WTC11 (cell line): ENCODE data around the gene SESTD1. TPM values are rescaled to one million over a fixed set of nuclear protein-coding genes. Genes with fewer than 3 reads are reported as not detected.
"Not testable (repeated sequence)": the region's sequence is repeated elsewhere in the genome, so short reads cannot be mapped to it uniquely, and the experiment has no call there.

Experiments
- ATAC-seq: fragments of 200-7000 bp; cut with Tn5 transposase; 2 replicates; pipeline ENCODE4 v1.10.0; 2021; ENCODE audit warnings: mild to moderate bottlenecking, moderate library complexity
- CTCF ChIA-PET: fragments of 300-600 bp; sonication (Branson Sonifier 250); formaldehyde crosslinking; loops from one replicate; lab custom pipeline; 2021; ENCODE audit warnings: antibody characterized with exemption; lab: Charles Lee
- POLR2A ChIA-PET: fragments of 350-600 bp; sonication (Branson Sonifier 250); formaldehyde crosslinking; loops from one replicate; lab custom pipeline; 2021; ENCODE audit warnings: antibody characterized with exemption; lab: Charles Lee
- DNase-seq: peaks from one replicate; pipeline ENCODE4 v3.0.0; 2021; ENCODE audit warnings: low spot score
- H3K27ac Mint-ChIP-seq: 2 replicates; pipeline ENCODE4 v1.8.0; 2021; ENCODE audit warnings: mixed read lengths
- H3K27me3 Mint-ChIP-seq: 2 replicates; pipeline ENCODE4 v1.8.0; 2021; ENCODE audit warnings: low read depth, mild to moderate bottlenecking, moderate library complexity, mixed read lengths
- H3K36me3 Mint-ChIP-seq: 2 replicates; pipeline ENCODE4 v1.8.0; 2021; ENCODE audit warnings: mixed read lengths
- H3K4me1 Mint-ChIP-seq: 2 replicates; pipeline ENCODE4 v1.8.0; 2022; ENCODE audit warnings: mixed read lengths
- H3K4me3 Mint-ChIP-seq: 2 replicates; pipeline ENCODE4 v1.8.0; 2021; ENCODE audit warnings: mild to moderate bottlenecking, moderate library complexity, mixed read lengths
- H3K9me3 Mint-ChIP-seq: 2 replicates; pipeline ENCODE4 v1.8.0; 2021; ENCODE audit warnings: mixed read lengths
- ATF1 ChIP-seq: sonication (generic); formaldehyde crosslinking; IDR thresholded peaks from 2 replicates; pipeline ENCODE4 v1.8.1; 2023; ENCODE audit warnings: mild to moderate bottlenecking, moderate library complexity, missing genetic modification reagents
- CREM ChIP-seq: sonication (generic); formaldehyde crosslinking; IDR thresholded peaks from 2 replicates; pipeline ENCODE4 v1.8.1; 2022; ENCODE audit warnings: mild to moderate bottlenecking, missing genetic modification reagents, moderate library complexity
- ERG ChIP-seq: fragments of 250-450 bp; sonication (Bioruptor Pico); IDR thresholded peaks from 2 replicates; pipeline ENCODE4 v1.8.0; 2021; ENCODE audit warnings: mild to moderate bottlenecking
- ESRRA ChIP-seq: sonication (generic); formaldehyde crosslinking; IDR thresholded peaks from 2 replicates; pipeline ENCODE4 v1.8.1; 2022; ENCODE audit warnings: mild to moderate bottlenecking, missing genetic modification reagents, borderline replicate concordance
- FOXJ3 ChIP-seq: sonication (generic); formaldehyde crosslinking; IDR thresholded peaks from 2 replicates; pipeline ENCODE4 v1.9.0; 2021; ENCODE audit warnings: missing genetic modification reagents, mild to moderate bottlenecking, borderline replicate concordance
- FOXK1 ChIP-seq: sonication (generic); formaldehyde crosslinking; IDR thresholded peaks from 2 replicates; pipeline ENCODE4 v1.8.0; 2022; ENCODE audit warnings: mild to moderate bottlenecking, moderate library complexity, missing genetic modification reagents
- HMGA2 ChIP-seq: fragments of 250-450 bp; sonication (Bioruptor Pico); IDR thresholded peaks from 2 replicates; pipeline ENCODE4 v1.4.0; 2021; ENCODE audit warnings: mild to moderate bottlenecking, moderate library complexity
- JUN ChIP-seq: sonication (generic); formaldehyde crosslinking; IDR thresholded peaks from 2 replicates; pipeline ENCODE4 v1.8.0; 2023; ENCODE audit warnings: mild to moderate bottlenecking, missing genetic modification reagents
- KAT7 ChIP-seq: sonication (generic); formaldehyde crosslinking; IDR thresholded peaks from 2 replicates; pipeline ENCODE4 v1.8.1; 2023; ENCODE audit warnings: missing genetic modification reagents, mild to moderate bottlenecking, borderline replicate concordance
- MXD4 ChIP-seq: fragments of 250-450 bp; sonication (Bioruptor Pico); IDR thresholded peaks from 2 replicates; pipeline ENCODE4 v1.8.0; 2021; ENCODE audit warnings: mild to moderate bottlenecking, moderate library complexity, borderline replicate concordance
- NFATC4 ChIP-seq: fragments of 250-450 bp; sonication (Bioruptor Pico); IDR thresholded peaks from 2 replicates; pipeline ENCODE4 v1.9.0; 2021; ENCODE audit warnings: mild to moderate bottlenecking
- NR2C2 ChIP-seq: sonication (generic); formaldehyde crosslinking; IDR thresholded peaks from 2 replicates; pipeline ENCODE4 v1.8.0; 2022; ENCODE audit warnings: mild to moderate bottlenecking, missing genetic modification reagents
- RELA ChIP-seq: sonication (generic); formaldehyde crosslinking; IDR thresholded peaks from 2 replicates; pipeline ENCODE4 v1.8.1; 2022; ENCODE audit warnings: missing genetic modification reagents, mild to moderate bottlenecking, borderline replicate concordance
- SOX15 ChIP-seq: fragments of 250-450 bp; sonication (Bioruptor Pico); IDR thresholded peaks from 2 replicates; pipeline ENCODE4 v1.9.0; 2021; ENCODE audit warnings: mild to moderate bottlenecking
- TP53 ChIP-seq: sonication (generic); formaldehyde crosslinking; IDR thresholded peaks from 2 replicates; pipeline ENCODE4 v1.8.1; 2023; ENCODE audit warnings: mild to moderate bottlenecking, missing genetic modification reagents
- ZNF232 ChIP-seq: sonication (generic); formaldehyde crosslinking; IDR thresholded peaks from 2 replicates; pipeline ENCODE4 v1.8.0; 2022; ENCODE audit warnings: mild to moderate bottlenecking, missing genetic modification reagents
- ZNF263 ChIP-seq: sonication (generic); formaldehyde crosslinking; IDR thresholded peaks from 2 replicates; pipeline ENCODE4 v1.8.1; 2022; ENCODE audit warnings: low read depth, mild to moderate bottlenecking, moderate library complexity, missing genetic modification reagents
- ZNF317 ChIP-seq: sonication (generic); formaldehyde crosslinking; IDR thresholded peaks from 2 replicates; pipeline ENCODE4 v1.8.1; 2023; ENCODE audit warnings: low read depth, mild to moderate bottlenecking, moderate library complexity, missing genetic modification reagents, borderline replicate concordance
- total RNA-seq: library from RNA; stranded (reverse); gene quantifications from 3 replicates; pipeline ENCODE4 v1.2.3, GENCODE V29; 2021
- TF ChIP-seq, protein P1 (sequence below): sonication (generic); formaldehyde crosslinking; IDR thresholded peaks from 2 replicates; pipeline ENCODE4 v1.8.1; 2023; ENCODE audit warnings: mild to moderate bottlenecking, missing genetic modification reagents
- TF ChIP-seq, protein P2 (sequence below): fragments of 250-450 bp; sonication (Bioruptor Pico); conservative IDR thresholded peaks from 2 replicates; pipeline ENCODE4 v1.9.0; 2021; ENCODE audit warnings: mild to moderate bottlenecking
- TF ChIP-seq, protein P3 (sequence below): sonication (generic); formaldehyde crosslinking; IDR thresholded peaks from 2 replicates; pipeline ENCODE4 v1.8.0; 2023; ENCODE audit warnings: mild to moderate bottlenecking, missing genetic modification reagents

SESTD1 gene
- total RNA-seq, 1 experiment from 2014 or later, result 59.9 TPM

DNA sequence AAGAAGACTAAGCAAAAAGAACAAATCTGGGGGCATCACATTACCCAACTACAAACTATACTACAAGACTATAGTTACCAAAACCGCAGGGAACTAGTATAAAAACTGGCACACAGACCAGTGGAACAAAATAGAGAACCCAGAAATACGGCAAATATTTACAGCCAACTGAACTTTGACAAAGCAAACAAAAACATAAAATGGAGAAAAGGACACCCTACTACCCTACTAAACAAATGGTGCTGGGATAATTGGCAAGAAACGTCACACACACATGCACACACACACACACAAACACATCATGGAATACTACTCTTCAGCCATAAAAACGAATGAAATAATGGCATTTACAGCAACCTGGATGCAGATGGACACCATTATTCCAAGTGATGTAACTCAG is 53.3 kb downstream of the SESTD1 start:
- POLR2A ChIA-PET, result no interaction called here
- H3K4me3 Mint-ChIP-seq, result no peak overlapping the region
- DNase-seq, result no peak
- no peak for TF ChIP-seq NFATC4
- TF ChIP-seq, all 79 proteins: peak for 0
- no peaks in the 10 kb centered on the region for H3K27me3 Mint-ChIP-seq
- CTCF ChIA-PET, result interaction anchor here (1.1 kb wide), 1 partner anchor 200 kb away, joined by 3 read pairs; no protein-coding TSS in a partner anchor
- no peak overlapping the region for H3K27ac Mint-ChIP-seq
- H3K9me3 Mint-ChIP-seq, result peaks cover 89% of the 10 kb centered on the region
- peaks cover 80% of the 10 kb centered on the region for H3K36me3 Mint-ChIP-seq
- ATAC-seq, result no peak
- H3K4me1 Mint-ChIP-seq, result no peaks in the 10 kb centered on the region

- H3K4me1 Mint-ChIP-seq, H3K27me3 Mint-ChIP-seq, CTCF ChIA-PET, H3K4me3 Mint-ChIP-seq, DNase-seq, POLR2A ChIA-PET, H3K27ac Mint-ChIP-seq, ATAC-seq: not testable (repeated sequence)
- Mint-ChIP-seq H3K9me3 (peaks cover 96% of the 10 kb centered on the region), H3K36me3 (peaks cover 95% of the 10 kb centered on the region)
- TF ChIP-seq ZNF317 (CRISPR knock-in tag), result peak; percentile 66; the same call in 1 of the 2 replicates
These were observed 56.4 kb downstream of the SESTD1 start for GRCh38 chr2:179208277-179208676.

DNA sequence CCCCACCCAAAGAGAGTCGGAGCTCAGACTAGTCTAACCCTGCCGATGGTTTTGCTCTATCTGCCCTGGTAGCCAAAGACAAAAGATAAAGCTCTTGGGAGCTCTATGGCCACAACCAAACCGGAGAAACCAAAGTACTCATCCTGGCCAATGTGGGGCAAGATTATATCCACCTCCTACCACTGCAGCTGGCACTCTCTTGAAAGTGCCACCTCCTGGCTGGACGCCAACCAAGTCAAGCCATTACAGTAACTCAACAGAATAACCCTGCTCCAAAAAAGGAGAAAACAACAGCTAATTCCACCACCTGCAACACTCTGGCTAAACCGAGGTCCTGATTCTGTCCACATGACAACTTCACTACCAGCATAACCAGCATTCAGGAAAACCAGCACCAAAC is 57.6 kb downstream of the SESTD1 start:
- ATAC-seq (no peak), DNase-seq (no peak)
- H3K27ac Mint-ChIP-seq, result no peak overlapping the region
- POLR2A ChIA-PET, result no interaction called here
- no peak overlapping the region for H3K4me3 Mint-ChIP-seq
- H3K27me3 Mint-ChIP-seq, result peaks cover 8% of the 10 kb centered on the region; the same call in 1 of the 2 replicates
- H3K9me3 Mint-ChIP-seq, result peaks cover 97% of the 10 kb centered on the region
- CTCF ChIA-PET, result no interaction called here
- peaks cover 95% of the 10 kb centered on the region for H3K36me3 Mint-ChIP-seq
- no peaks in the 10 kb centered on the region for H3K4me1 Mint-ChIP-seq
- TF ChIP-seq ZNF263 (CRISPR knock-in tag) (no peak), RELA (CRISPR knock-in tag) (no peak), FOXJ3 (no peak), JUN (CRISPR knock-in tag) (no peak), ESRRA (CRISPR knock-in tag) (no peak), ZNF232 (CRISPR knock-in tag) (no peak), ZNF317 (CRISPR knock-in tag) (no peak), ATF1 (no peak), SOX15 (CRISPR knock-in tag) (no peak), KAT7 (CRISPR knock-in tag) (no peak), CREM (CRISPR knock-in tag) (no peak), NR2C2 (no peak), MXD4 (CRISPR knock-in tag) (no peak), FOXK1 (CRISPR knock-in tag) (no peak), ERG (CRISPR knock-in tag) (no peak), HMGA2 (CRISPR knock-in tag) (no peak), TP53 (CRISPR knock-in tag) (no peak)
- TF ChIP-seq, protein P1, sequence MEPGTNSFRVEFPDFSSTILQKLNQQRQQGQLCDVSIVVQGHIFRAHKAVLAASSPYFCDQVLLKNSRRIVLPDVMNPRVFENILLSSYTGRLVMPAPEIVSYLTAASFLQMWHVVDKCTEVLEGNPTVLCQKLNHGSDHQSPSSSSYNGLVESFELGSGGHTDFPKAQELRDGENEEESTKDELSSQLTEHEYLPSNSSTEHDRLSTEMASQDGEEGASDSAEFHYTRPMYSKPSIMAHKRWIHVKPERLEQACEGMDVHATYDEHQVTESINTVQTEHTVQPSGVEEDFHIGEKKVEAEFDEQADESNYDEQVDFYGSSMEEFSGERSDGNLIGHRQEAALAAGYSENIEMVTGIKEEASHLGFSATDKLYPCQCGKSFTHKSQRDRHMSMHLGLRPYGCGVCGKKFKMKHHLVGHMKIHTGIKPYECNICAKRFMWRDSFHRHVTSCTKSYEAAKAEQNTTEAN (CRISPR knock-in tag), result no peak
- TF ChIP-seq, protein P2, sequence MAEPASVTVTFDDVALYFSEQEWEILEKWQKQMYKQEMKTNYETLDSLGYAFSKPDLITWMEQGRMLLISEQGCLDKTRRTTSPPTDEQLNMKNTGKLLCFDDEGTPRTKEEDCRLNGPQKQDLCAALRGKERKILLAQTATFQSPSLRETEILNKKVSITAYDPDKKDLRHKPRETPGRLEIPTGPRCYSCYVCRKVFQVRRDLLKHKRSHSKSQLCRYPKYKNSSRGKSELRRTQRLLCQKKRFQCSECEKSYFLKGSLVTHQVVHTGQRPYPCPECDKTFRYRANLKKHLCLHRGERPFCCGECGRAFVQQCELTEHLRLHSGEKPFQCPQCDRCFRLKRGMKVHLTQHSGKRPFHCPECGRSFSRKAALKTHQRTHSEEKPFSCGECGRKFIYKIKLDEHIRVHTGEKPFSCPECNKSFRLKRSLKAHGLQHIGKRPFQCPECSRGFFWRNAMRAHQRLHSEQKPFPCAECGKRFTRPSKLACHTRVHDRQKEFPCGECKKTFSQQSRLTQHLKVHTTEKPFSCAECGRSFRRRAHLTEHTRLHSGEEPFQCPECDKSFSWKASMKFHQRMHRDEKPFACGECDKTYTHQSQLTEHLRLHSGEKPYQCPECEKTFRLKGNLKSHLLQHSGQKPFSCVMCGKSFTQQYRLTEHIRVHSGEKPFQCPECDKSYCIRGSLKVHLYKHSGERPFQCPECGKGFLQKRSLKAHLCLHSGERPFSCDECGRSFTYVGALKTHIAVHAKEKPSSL (CRISPR knock-in tag), result no peak
- TF ChIP-seq, protein P3, sequence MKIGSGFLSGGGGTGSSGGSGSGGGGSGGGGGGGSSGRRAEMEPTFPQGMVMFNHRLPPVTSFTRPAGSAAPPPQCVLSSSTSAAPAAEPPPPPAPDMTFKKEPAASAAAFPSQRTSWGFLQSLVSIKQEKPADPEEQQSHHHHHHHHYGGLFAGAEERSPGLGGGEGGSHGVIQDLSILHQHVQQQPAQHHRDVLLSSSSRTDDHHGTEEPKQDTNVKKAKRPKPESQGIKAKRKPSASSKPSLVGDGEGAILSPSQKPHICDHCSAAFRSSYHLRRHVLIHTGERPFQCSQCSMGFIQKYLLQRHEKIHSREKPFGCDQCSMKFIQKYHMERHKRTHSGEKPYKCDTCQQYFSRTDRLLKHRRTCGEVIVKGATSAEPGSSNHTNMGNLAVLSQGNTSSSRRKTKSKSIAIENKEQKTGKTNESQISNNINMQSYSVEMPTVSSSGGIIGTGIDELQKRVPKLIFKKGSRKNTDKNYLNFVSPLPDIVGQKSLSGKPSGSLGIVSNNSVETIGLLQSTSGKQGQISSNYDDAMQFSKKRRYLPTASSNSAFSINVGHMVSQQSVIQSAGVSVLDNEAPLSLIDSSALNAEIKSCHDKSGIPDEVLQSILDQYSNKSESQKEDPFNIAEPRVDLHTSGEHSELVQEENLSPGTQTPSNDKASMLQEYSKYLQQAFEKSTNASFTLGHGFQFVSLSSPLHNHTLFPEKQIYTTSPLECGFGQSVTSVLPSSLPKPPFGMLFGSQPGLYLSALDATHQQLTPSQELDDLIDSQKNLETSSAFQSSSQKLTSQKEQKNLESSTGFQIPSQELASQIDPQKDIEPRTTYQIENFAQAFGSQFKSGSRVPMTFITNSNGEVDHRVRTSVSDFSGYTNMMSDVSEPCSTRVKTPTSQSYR (CRISPR knock-in tag), result no peak
- TF ChIP-seq, all 79 proteins: peak for 0
